Kidney (tissue), 14 donors: Measurements from ENCODE around the gene SPIB. TPM values are rescaled to one million over a fixed set of nuclear protein-coding genes. Genes with fewer than 3 reads are reported as not detected.

Source experiments
- DNase-seq, 5 donors: peaks; one replicate each; pipeline ENCODE4 v3.0.0-alpha.2; 2013 to 2020
- FAIRE-seq: peaks from 2 replicates; lab custom pipeline; 2012; peaks lifted over from hg19 to GRCh38; lab: Jason Lieb, UNC
- H3K27ac ChIP-seq, 2 donors: one replicate each; pipeline ENCODE4 v1.7.0; 2013; ENCODE audit warnings: low read depth in 2 of 2, low read length in 2 of 2, inconsistent platforms in 1 of 2
- H3K27me3 ChIP-seq: one replicate; pipeline ENCODE4 v1.7.1; 2013; ENCODE audit warnings: low read length, inconsistent platforms; ENCODE audit not compliant: control insufficient read depth, insufficient read depth
- H3K36me3 ChIP-seq, 3 donors: one replicate each; pipeline versions ENCODE4 v1.7.0 to v1.7.1; 2013; ENCODE audit warnings: low read length in 3 of 3, control low read depth in 1 of 3, inconsistent platforms in 1 of 3; ENCODE audit not compliant: insufficient read depth in 3 of 3, control insufficient read depth in 2 of 3
- H3K4me1 ChIP-seq, 3 donors: one replicate each; pipeline versions ENCODE4 v1.7.0 to v1.7.1; 2013; ENCODE audit warnings: low read length in 3 of 3, inconsistent platforms in 1 of 3, low read depth in 1 of 3; ENCODE audit not compliant: control insufficient read depth in 2 of 3, insufficient read depth in 2 of 3
- H3K4me3 ChIP-seq, 3 donors: one replicate each; pipeline versions ENCODE4 v1.7.0 to v1.8.1; 2013; ENCODE audit warnings: low read length in 3 of 3, control low read depth in 1 of 3, inconsistent platforms in 1 of 3
- H3K9ac ChIP-seq, 3 donors: one replicate each; pipeline versions ENCODE4 v1.7.0 to v1.7.1; 2013; ENCODE audit warnings: low read length in 3 of 3, control low read depth in 1 of 3, inconsistent platforms in 1 of 3
- H3K9me3 ChIP-seq, 3 donors: one replicate each; pipeline versions ENCODE4 v1.7.0 to v1.7.1; 2013; ENCODE audit warnings: low read length in 3 of 3, control low read depth in 1 of 3, inconsistent platforms in 1 of 3; ENCODE audit not compliant: control insufficient read depth in 2 of 3, insufficient read depth in 1 of 3
- intact Hi-C: fragments of 100-400 bp; cut with DNase I; formaldehyde crosslinking; loops from one replicate; pipeline ENCODE4 v1.11.1; 2022
- polyA plus RNA-seq: library from polyadenylated mRNA; stranded (reverse); fragments of 350-450 nt; fragmentation: Illumina TruSeq; extraction: RNeasy Lipid Tissue Mini Kit (QIAGEN cat#74804); gene quantifications from one replicate; pipeline ENCODE4 v1.2.3, GENCODE V29; 2014; ENCODE audit warnings: low read depth, low replicate concordance; ENCODE audit not compliant: insufficient read depth
- total RNA-seq: library from RNA; stranded (reverse); fragmentation: NEBNext Ultra II Directional; extraction: Animal tissue kit (Norgen Biotek cat#: 25700); gene quantifications from one replicate; pipeline ENCODE4 v1.2.1, GENCODE V29; 2021
- TF ChIP-seq, protein P1 (sequence below): IDR thresholded peaks from 3 replicates; pipeline ENCODE4 v1.5.1; 2012; ENCODE audit warnings: mild to moderate bottlenecking, moderate library complexity, borderline replicate concordance; ENCODE audit not compliant: insufficient read depth; ENCODE audit errors: extremely low read depth
- donor health status: control.
- donor health status: control.
- donor health status: control.
- donor health status: control.
- donor health status: control.
- donor health status: DM: yes; HTN: yes; CAD: no.
- donor health status: Normal renal cell carcinoma (clear cell type).

Gene SPIB
- total and polyA plus RNA-seq, 2 donors from 2014 or later = 1.1 TPM; not detected in 1

DNA sequence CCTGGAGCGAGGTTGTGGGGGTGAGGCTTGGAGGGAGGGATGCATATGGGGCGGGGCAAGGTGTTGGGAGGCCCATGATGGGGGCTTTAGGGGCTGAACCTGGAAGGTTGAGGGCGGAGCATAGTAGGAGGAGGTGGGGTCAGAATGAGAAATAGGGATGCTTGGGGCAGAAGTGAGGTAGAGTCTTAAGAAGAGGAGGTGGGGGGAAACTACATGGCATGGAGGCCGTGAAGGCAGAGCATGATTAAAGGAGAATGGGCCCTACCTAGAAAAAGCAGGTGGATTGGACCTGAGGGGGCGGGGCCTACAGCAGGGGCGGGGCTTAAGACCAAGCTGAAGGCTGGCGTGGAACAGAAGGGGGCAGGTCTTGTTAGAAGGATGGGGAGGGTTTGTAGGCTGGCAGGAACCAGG, 41.7 kb upstream of the SPIB start:
- intact Hi-C loops = no loop called here
- Histone ChIP-seq H3K9ac (no peak overlapping the region), H3K9me3 (no peaks in the 10 kb centered on the region), H3K4me3 (no peak overlapping the region), H3K27ac (no peak overlapping the region), H3K36me3 (peaks cover 0 to 32% (median 18%) of the 10 kb centered on the region in 3 donors), H3K4me1 (no peaks in the 10 kb centered on the region), H3K27me3 (no peaks in the 10 kb centered on the region)
- FAIRE-seq = no peak
- DNase-seq = peak in 2 of 5 donors; percentile 29 to 88
- TF ChIP-seq, protein P1, sequence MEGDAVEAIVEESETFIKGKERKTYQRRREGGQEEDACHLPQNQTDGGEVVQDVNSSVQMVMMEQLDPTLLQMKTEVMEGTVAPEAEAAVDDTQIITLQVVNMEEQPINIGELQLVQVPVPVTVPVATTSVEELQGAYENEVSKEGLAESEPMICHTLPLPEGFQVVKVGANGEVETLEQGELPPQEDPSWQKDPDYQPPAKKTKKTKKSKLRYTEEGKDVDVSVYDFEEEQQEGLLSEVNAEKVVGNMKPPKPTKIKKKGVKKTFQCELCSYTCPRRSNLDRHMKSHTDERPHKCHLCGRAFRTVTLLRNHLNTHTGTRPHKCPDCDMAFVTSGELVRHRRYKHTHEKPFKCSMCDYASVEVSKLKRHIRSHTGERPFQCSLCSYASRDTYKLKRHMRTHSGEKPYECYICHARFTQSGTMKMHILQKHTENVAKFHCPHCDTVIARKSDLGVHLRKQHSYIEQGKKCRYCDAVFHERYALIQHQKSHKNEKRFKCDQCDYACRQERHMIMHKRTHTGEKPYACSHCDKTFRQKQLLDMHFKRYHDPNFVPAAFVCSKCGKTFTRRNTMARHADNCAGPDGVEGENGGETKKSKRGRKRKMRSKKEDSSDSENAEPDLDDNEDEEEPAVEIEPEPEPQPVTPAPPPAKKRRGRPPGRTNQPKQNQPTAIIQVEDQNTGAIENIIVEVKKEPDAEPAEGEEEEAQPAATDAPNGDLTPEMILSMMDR = no peak

GRCh38 chr19:50377517-50377916, 41.2 kb upstream of the SPIB start:
- Histone ChIP-seq H3K9ac (no peak overlapping the region), H3K27me3 (no peaks in the 10 kb centered on the region), H3K4me3 (no peak overlapping the region), H3K9me3 (no peaks in the 10 kb centered on the region), H3K27ac (no peak overlapping the region), H3K36me3 (peaks cover 0 to 32% (median 18%) of the 10 kb centered on the region in 3 donors), H3K4me1 (no peaks in the 10 kb centered on the region)
- no peak for FAIRE-seq
- intact Hi-C loops = no loop called here
- TF ChIP-seq, protein P1 = no peak
- DNase-seq = peak in 1 of 5 donors; percentile 62

DNA sequence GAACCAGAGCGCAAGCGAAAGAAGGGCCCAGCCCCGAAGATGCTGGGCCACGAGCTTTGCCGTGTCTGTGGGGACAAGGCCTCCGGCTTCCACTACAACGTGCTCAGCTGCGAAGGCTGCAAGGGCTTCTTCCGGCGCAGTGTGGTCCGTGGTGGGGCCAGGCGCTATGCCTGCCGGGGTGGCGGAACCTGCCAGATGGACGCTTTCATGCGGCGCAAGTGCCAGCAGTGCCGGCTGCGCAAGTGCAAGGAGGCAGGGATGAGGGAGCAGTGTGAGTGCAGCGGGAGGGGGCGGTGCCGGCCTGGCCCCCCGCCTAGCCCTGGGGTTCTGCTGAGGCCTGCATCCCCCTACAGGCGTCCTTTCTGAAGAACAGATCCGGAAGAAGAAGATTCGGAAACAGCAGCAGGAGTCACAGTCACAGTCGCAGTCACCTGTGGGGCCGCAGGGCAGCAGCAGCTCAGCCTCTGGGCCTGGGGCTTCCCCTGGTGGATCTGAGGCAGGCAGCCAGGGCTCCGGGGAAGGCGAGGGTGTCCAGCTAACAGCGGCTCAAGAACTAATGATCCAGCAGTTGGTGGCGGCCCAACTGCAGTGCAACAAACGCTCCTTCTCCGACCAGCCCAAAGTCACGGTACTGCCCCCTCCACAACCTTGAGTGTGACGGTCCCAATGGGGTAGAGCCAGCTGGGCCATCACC, 40.4 kb upstream of the SPIB start:
- Histone ChIP-seq H3K27ac (no peak overlapping the region), H3K27me3 (no peaks in the 10 kb centered on the region), H3K9ac (no peak overlapping the region), H3K4me1 (no peaks in the 10 kb centered on the region), H3K4me3 (no peak overlapping the region), H3K9me3 (no peaks in the 10 kb centered on the region), H3K36me3 (peaks cover 0 to 32% (median 18%) of the 10 kb centered on the region in 3 donors)
- TF ChIP-seq, protein P1 = no peak
- peak in 1 of 5 donors; percentile 48 for DNase-seq
- no peak for FAIRE-seq
- intact Hi-C loops = no loop called here
